Endometrial microvascular endothelial cells (primary cell): ENCODE measurements around the gene INO80E. TPM values are rescaled to one million over a fixed set of nuclear protein-coding genes. Genes with fewer than 3 reads are reported as not detected.

Source experiments
- in situ Hi-C: cut with HindIII; loops from 2 replicates; pipeline ENCODE4 v1.10.0; 2017; ENCODE audit warnings: low sequenced_read_pairs, low pct_unique_long_range_greater_than_20kb; ENCODE audit errors: inconsistent ontology term
- total RNA-seq: library from RNA; depleted of rRNA; stranded (reverse); fragments of >200 nt; gene quantifications from one replicate; pipeline ENCODE4 v1.2.3, GENCODE V29; 2015; ENCODE audit errors: inconsistent ontology term

Gene INO80E
- total RNA-seq, 1 donor from 2014 or later: 104 TPM

- in situ Hi-C loops: no loop called here
Observed at GRCh38 chr16:29989111-29989858, 6.8 kb upstream of the INO80E start.

GRCh38 chr16:29990034-29990433, 6.0 kb upstream of the INO80E start:
- in situ Hi-C loops: no loop called here

GRCh38 chr16:29990883-29991570, 5.0 kb upstream of the INO80E start:
- in situ Hi-C loops: no loop called here

- in situ Hi-C loops: no loop called here
Observed at GRCh38 chr16:29991571-29991904, 4.5 kb upstream of the INO80E start.

- in situ Hi-C loops: no loop called here
Observed at GRCh38 chr16:29992344-29992967, 3.6 kb upstream of the INO80E start.

GRCh38 chr16:29993191-29993902, 2.7 kb upstream of the INO80E start:
- in situ Hi-C loops: no loop called here

- in situ Hi-C loops: no loop called here
Observed at GRCh38 chr16:29993903-29994599, 2.0 kb upstream of the INO80E start.

- in situ Hi-C loops: no loop called here
Observed at GRCh38 chr16:29994600-29995323, 1.3 kb upstream of the INO80E start.

- in situ Hi-C loops: no loop called here
Observed at GRCh38 chr16:29995324-29995910, 624 bp upstream of the INO80E start, which contains the start of gene HIRIP3. Gene HIRIP3 (minus strand): TSS chr16:29995617. CDS start chr16:29995605, 12 bp downstream.

- in situ Hi-C loops: no loop called here
Observed at GRCh38 chr16:29996766-29997250, 767 bp downstream of the INO80E start.

- in situ Hi-C loops: no loop called here
Observed at GRCh38 chr16:29999605-30000004, 3.6 kb downstream of the INO80E start.

- in situ Hi-C loops: no loop called here
Observed at GRCh38 chr16:30000735-30001631, 4.9 kb downstream of the INO80E start.

GRCh38 chr16:30002614-30003346, 6.7 kb downstream of the INO80E start:
- in situ Hi-C loops: no loop called here

GRCh38 chr16:30003670-30004423, 7.8 kb downstream of the INO80E start:
- in situ Hi-C loops: no loop called here

GRCh38 chr16:30004424-30004776, 8.4 kb downstream of the INO80E start:
- in situ Hi-C loops: no loop called here

- in situ Hi-C loops: no loop called here
Observed at GRCh38 chr16:30004811-30005242, 8.8 kb downstream of the INO80E start.
